ENCODE measurements around the gene DDA1. TPM values are rescaled to one million over a fixed set of nuclear protein-coding genes. Genes with fewer than 3 reads are reported as not detected.

The DDA1 gene
- total RNA-seq, 1 experiment from 2014 or later = 42.8 TPM

GRCh38 chr19:17339088-17339741 lies 29.9 kb downstream of the DDA1 start:
- ChIA-PET CTCF (interaction anchor here (0.7 to 3.0 kb wide), 12 partner anchors 10 to 237 kb away, joined by 3 to 11 read pairs (median 4); partner anchors contain the start of genes DDA1 and MRPL34), POLR2A (interaction anchor here (1.0 to 1.6 kb wide), 3 partner anchors 11 to 30 kb away, joined by 5 to 11 read pairs (median 5); partner anchors contain the start of gene DDA1)
- no peaks in the 10 kb centered on the region for H3K9me3 Mint-ChIP-seq
- peaks cover 10% of the 10 kb centered on the region for H3K36me3 Mint-ChIP-seq
- H3K4me1 Mint-ChIP-seq = peaks cover 34% of the 10 kb centered on the region
- no peak for TF ChIP-seq CREB1 (CRISPR knock-in tag; IDR thresholded peaks at IDR 0.05)
- no peak for TF ChIP-seq MYBL2 (CRISPR knock-in tag; IDR thresholded peaks at IDR 0.05)
- TF ChIP-seq SOX15 (CRISPR knock-in tag; IDR thresholded peaks at IDR 0.05) = no peak
- TF ChIP-seq, protein P1, sequence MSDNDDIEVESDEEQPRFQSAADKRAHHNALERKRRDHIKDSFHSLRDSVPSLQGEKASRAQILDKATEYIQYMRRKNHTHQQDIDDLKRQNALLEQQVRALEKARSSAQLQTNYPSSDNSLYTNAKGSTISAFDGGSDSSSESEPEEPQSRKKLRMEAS (CRISPR knock-in tag; IDR thresholded peaks at IDR 0.05) = no peak
- TF ChIP-seq FOXP4 (CRISPR knock-in tag; IDR thresholded peaks at IDR 0.05) = no peak
- TF ChIP-seq ZNF423 (CRISPR knock-in tag; IDR thresholded peaks at IDR 0.05) = no peak
- no peak for TF ChIP-seq NR3C1 (CRISPR knock-in tag; conservative IDR thresholded peaks at IDR 0.05; ENCODE audit: low read depth)
- TF ChIP-seq OVOL2 (CRISPR knock-in tag; IDR thresholded peaks at IDR 0.05; ENCODE audit: borderline replicate concordance) = no peak
- TF ChIP-seq IRF1 (CRISPR knock-in tag; IDR thresholded peaks at IDR 0.05) = no peak
- TF ChIP-seq, protein P2, sequence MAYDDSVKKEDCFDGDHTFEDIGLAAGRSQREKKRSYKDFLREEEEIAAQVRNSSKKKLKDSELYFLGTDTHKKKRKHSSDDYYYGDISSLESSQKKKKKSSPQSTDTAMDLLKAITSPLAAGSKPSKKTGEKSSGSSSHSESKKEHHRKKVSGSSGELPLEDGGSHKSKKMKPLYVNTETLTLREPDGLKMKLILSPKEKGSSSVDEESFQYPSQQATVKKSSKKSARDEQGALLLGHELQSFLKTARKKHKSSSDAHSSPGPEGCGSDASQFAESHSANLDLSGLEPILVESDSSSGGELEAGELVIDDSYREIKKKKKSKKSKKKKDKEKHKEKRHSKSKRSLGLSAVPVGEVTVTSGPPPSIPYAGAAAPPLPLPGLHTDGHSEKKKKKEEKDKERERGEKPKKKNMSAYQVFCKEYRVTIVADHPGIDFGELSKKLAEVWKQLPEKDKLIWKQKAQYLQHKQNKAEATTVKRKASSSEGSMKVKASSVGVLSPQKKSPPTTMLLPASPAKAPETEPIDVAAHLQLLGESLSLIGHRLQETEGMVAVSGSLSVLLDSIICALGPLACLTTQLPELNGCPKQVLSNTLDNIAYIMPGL (CRISPR knock-in tag; IDR thresholded peaks at IDR 0.05) = no peak
- TF ChIP-seq, protein P3, sequence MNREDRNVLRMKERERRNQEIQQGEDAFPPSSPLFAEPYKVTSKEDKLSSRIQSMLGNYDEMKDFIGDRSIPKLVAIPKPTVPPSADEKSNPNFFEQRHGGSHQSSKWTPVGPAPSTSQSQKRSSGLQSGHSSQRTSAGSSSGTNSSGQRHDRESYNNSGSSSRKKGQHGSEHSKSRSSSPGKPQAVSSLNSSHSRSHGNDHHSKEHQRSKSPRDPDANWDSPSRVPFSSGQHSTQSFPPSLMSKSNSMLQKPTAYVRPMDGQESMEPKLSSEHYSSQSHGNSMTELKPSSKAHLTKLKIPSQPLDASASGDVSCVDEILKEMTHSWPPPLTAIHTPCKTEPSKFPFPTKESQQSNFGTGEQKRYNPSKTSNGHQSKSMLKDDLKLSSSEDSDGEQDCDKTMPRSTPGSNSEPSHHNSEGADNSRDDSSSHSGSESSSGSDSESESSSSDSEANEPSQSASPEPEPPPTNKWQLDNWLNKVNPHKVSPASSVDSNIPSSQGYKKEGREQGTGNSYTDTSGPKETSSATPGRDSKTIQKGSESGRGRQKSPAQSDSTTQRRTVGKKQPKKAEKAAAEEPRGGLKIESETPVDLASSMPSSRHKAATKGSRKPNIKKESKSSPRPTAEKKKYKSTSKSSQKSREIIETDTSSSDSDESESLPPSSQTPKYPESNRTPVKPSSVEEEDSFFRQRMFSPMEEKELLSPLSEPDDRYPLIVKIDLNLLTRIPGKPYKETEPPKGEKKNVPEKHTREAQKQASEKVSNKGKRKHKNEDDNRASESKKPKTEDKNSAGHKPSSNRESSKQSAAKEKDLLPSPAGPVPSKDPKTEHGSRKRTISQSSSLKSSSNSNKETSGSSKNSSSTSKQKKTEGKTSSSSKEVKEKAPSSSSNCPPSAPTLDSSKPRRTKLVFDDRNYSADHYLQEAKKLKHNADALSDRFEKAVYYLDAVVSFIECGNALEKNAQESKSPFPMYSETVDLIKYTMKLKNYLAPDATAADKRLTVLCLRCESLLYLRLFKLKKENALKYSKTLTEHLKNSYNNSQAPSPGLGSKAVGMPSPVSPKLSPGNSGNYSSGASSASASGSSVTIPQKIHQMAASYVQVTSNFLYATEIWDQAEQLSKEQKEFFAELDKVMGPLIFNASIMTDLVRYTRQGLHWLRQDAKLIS (CRISPR knock-in tag; IDR thresholded peaks at IDR 0.05; ENCODE audit: borderline replicate concordance) = no peak
- TF ChIP-seq, protein P4, sequence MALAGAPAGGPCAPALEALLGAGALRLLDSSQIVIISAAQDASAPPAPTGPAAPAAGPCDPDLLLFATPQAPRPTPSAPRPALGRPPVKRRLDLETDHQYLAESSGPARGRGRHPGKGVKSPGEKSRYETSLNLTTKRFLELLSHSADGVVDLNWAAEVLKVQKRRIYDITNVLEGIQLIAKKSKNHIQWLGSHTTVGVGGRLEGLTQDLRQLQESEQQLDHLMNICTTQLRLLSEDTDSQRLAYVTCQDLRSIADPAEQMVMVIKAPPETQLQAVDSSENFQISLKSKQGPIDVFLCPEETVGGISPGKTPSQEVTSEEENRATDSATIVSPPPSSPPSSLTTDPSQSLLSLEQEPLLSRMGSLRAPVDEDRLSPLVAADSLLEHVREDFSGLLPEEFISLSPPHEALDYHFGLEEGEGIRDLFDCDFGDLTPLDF (CRISPR knock-in tag; IDR thresholded peaks at IDR 0.05) = no peak
- no peak for TF ChIP-seq NFYB (CRISPR knock-in tag; conservative IDR thresholded peaks at IDR 0.05; ENCODE audit: low read depth)
- no peak for TF ChIP-seq SMAD3 (CRISPR knock-in tag; IDR thresholded peaks at IDR 0.05; ENCODE audit: borderline replicate concordance)
- TF ChIP-seq, protein P5, sequence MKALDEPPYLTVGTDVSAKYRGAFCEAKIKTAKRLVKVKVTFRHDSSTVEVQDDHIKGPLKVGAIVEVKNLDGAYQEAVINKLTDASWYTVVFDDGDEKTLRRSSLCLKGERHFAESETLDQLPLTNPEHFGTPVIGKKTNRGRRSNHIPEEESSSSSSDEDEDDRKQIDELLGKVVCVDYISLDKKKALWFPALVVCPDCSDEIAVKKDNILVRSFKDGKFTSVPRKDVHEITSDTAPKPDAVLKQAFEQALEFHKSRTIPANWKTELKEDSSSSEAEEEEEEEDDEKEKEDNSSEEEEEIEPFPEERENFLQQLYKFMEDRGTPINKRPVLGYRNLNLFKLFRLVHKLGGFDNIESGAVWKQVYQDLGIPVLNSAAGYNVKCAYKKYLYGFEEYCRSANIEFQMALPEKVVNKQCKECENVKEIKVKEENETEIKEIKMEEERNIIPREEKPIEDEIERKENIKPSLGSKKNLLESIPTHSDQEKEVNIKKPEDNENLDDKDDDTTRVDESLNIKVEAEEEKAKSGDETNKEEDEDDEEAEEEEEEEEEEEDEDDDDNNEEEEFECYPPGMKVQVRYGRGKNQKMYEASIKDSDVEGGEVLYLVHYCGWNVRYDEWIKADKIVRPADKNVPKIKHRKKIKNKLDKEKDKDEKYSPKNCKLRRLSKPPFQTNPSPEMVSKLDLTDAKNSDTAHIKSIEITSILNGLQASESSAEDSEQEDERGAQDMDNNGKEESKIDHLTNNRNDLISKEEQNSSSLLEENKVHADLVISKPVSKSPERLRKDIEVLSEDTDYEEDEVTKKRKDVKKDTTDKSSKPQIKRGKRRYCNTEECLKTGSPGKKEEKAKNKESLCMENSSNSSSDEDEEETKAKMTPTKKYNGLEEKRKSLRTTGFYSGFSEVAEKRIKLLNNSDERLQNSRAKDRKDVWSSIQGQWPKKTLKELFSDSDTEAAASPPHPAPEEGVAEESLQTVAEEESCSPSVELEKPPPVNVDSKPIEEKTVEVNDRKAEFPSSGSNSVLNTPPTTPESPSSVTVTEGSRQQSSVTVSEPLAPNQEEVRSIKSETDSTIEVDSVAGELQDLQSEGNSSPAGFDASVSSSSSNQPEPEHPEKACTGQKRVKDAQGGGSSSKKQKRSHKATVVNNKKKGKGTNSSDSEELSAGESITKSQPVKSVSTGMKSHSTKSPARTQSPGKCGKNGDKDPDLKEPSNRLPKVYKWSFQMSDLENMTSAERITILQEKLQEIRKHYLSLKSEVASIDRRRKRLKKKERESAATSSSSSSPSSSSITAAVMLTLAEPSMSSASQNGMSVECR (CRISPR knock-in tag; IDR thresholded peaks at IDR 0.05; ENCODE audit: borderline replicate concordance) = no peak
- H3K4me3 Mint-ChIP-seq = peak overlapping the region; percentile 99
- ATAC-seq (0 out of 2 replicates have a peak, but pooled peaks have one; percentile 1), DNase-seq (ENCODE audit: low spot score) (peak; percentile 84)
- no peaks in the 10 kb centered on the region for H3K27me3 Mint-ChIP-seq (ENCODE audit: low read depth)
- H3K27ac Mint-ChIP-seq = peak overlapping the region; percentile 93
